Hepatocyte (in vitro differentiated cells): ENCODE data around the gene NUDT7. TPM values are rescaled to one million over a fixed set of nuclear protein-coding genes. Genes with fewer than 3 reads are reported as not detected.

ENCODE experiments used
- DNase-seq: peaks from one replicate; pipeline ENCODE4 v3.0.0-alpha.2; 2016; ENCODE audit warnings: low spot score
- H2AFZ ChIP-seq: fragments of 200-600 bp; sonication (generic); 2 replicates; pipeline ENCODE4 v1.6.0; 2016; ENCODE audit warnings: antibody characterized with exemption, mild to moderate bottlenecking
- H3K27ac ChIP-seq: fragments of 200-600 bp; sonication (generic); 2 replicates; pipeline ENCODE4 v1.5.1; 2016; ENCODE audit warnings: mild to moderate bottlenecking
- H3K27me3 ChIP-seq: fragments of 200-600 bp; sonication (generic); 2 replicates; pipeline ENCODE4 v1.6.1; 2016
- H3K36me3 ChIP-seq: fragments of 200-600 bp; sonication (generic); replicated peaks from 2 replicates; pipeline ENCODE4 v1.5.1; 2016; ENCODE audit warnings: low read depth; ENCODE audit not compliant: insufficient read depth
- H3K4me1 ChIP-seq: fragments of 200-600 bp; sonication (generic); 2 replicates; pipeline ENCODE4 v1.5.1; 2016; ENCODE audit warnings: mild to moderate bottlenecking, moderate library complexity; ENCODE audit not compliant: insufficient read depth
- H3K4me2 ChIP-seq: fragments of 200-600 bp; sonication (generic); 2 replicates; pipeline ENCODE4 v1.6.0; 2016
- H3K4me3 ChIP-seq: fragments of 200-600 bp; sonication (generic); 2 replicates; pipeline ENCODE4 v1.5.1; 2016; ENCODE audit warnings: mild to moderate bottlenecking
- H3K79me2 ChIP-seq: fragments of 200-600 bp; sonication (generic); 2 replicates; pipeline ENCODE4 v1.6.0; 2017; ENCODE audit warnings: mild to moderate bottlenecking
- H3K9me2 ChIP-seq: fragments of 200-600 bp; sonication (generic); replicated peaks from 2 replicates; pipeline ENCODE4 v1.6.0; 2017; ENCODE audit warnings: mild to moderate bottlenecking; ENCODE audit not compliant: insufficient read depth
- H3K9me3 ChIP-seq: fragments of 200-600 bp; sonication (generic); 2 replicates; pipeline ENCODE4 v1.5.1; 2016; ENCODE audit warnings: low read depth, mild to moderate bottlenecking
- H4K20me1 ChIP-seq: fragments of 200-600 bp; sonication (generic); 2 replicates; pipeline ENCODE4 v1.6.0; 2016; ENCODE audit warnings: mild to moderate bottlenecking; ENCODE audit not compliant: insufficient read depth, poor library complexity, severe bottlenecking
- CTCF ChIP-seq: fragments of 200-600 bp; sonication (generic); IDR thresholded peaks from 2 replicates; pipeline ENCODE4 v1.5.1; 2016; ENCODE audit warnings: antibody characterized with exemption, mild to moderate bottlenecking; ENCODE audit not compliant: poor library complexity
- EZH2 ChIP-seq: fragments of 200-600 bp; sonication (generic); IDR thresholded peaks from 2 replicates; pipeline ENCODE4 v1.6.1; 2016; ENCODE audit warnings: antibody characterized with exemption, mild to moderate bottlenecking, borderline replicate concordance
- EZH2phosphoT487 ChIP-seq: fragments of 200-600 bp; sonication (generic); IDR thresholded peaks from one replicate; pipeline ENCODE4 v1.6.1; 2018; ENCODE audit warnings: antibody characterized with exemption, mild to moderate bottlenecking, low read depth, moderate library complexity; ENCODE audit not compliant: unreplicated experiment, severe bottlenecking
- WGBS: methylation state at CpG from one replicate; pipeline ENCODE4 v1.1.6; 2016; ENCODE audit warnings: low lambda C conversion rate; ENCODE audit errors: missing lambda C conversion rate; 5-methylcytosine and 5-hydroxymethylcytosine counted together
- polyA plus RNA-seq: library from polyadenylated mRNA; unstranded; fragments of >200 nt; fragmentation: Nextera tagmentation; extraction: Ambion mirVana; gene quantifications from 2 replicates; pipeline ENCODE4 v1.2.1, GENCODE V29; 2016
- total RNA-seq: library from RNA; depleted of rRNA; stranded (reverse); fragments of >200 nt; gene quantifications from 2 replicates; pipeline ENCODE4 v1.2.3, GENCODE V29; 2014

Gene NUDT7
- total and polyA plus RNA-seq, 2 experiments from 2014 or later: 10.3 to 16.7 TPM

GRCh38 chr16:77767826-77768225, 45.5 kb downstream of the NUDT7 start:
- no peak for TF ChIP-seq EZH2phosphoT487
- no peak for TF ChIP-seq EZH2
- TF ChIP-seq CTCF: no peak
- Histone ChIP-seq H3K9me3 (no peaks in the 10 kb centered on the region), H3K27ac (no peak overlapping the region), H3K27me3 (no peaks in the 10 kb centered on the region), H3K4me3 (no peak overlapping the region), H3K79me2 (no peaks in the 10 kb centered on the region), H3K36me3 (no peaks in the 10 kb centered on the region), H2AFZ (no peak overlapping the region), H3K9me2 (no peaks in the 10 kb centered on the region), H3K4me2 (no peak overlapping the region), H3K4me1 (no peaks in the 10 kb centered on the region), H4K20me1 (no peaks in the 10 kb centered on the region)
- WGBS: 88% methylated on average over 3 of the region's 3 CpGs
- DNase-seq: no peak

GRCh38 chr16:77775911-77776909, 53.9 kb downstream of the NUDT7 start:
- H3K4me3 ChIP-seq: no peak overlapping the region
- H3K36me3 ChIP-seq: no peaks in the 10 kb centered on the region
- H3K27me3 ChIP-seq: no peaks in the 10 kb centered on the region
- H2AFZ ChIP-seq: no peak overlapping the region
- TF ChIP-seq EZH2phosphoT487: no peak
- TF ChIP-seq EZH2: no peak
- TF ChIP-seq CTCF: no peak
- H3K79me2 ChIP-seq: no peaks in the 10 kb centered on the region
- WGBS: 63% methylated on average over 6 of the region's 6 CpGs
- no peak overlapping the region for H3K4me2 ChIP-seq
- no peaks in the 10 kb centered on the region for H3K9me2 ChIP-seq
- H3K27ac ChIP-seq: no peak overlapping the region
- H3K4me1 ChIP-seq: no peaks in the 10 kb centered on the region
- no peak for DNase-seq
- no peaks in the 10 kb centered on the region for H4K20me1 ChIP-seq
- H3K9me3 ChIP-seq: no peaks in the 10 kb centered on the region

GRCh38 chr16:77777745-77778144, 55.4 kb downstream of the NUDT7 start:
- no peak overlapping the region for H3K4me2 ChIP-seq
- no peaks in the 10 kb centered on the region for H3K9me2 ChIP-seq
- no peak for DNase-seq
- no peaks in the 10 kb centered on the region for H4K20me1 ChIP-seq
- WGBS: 94% methylated on average over 4 of the region's 4 CpGs
- no peak overlapping the region for H3K4me3 ChIP-seq
- TF ChIP-seq EZH2phosphoT487: no peak
- TF ChIP-seq CTCF: no peak
- TF ChIP-seq EZH2: no peak
- H3K36me3 ChIP-seq: no peaks in the 10 kb centered on the region
- no peaks in the 10 kb centered on the region for H3K79me2 ChIP-seq
- H3K27me3 ChIP-seq: no peaks in the 10 kb centered on the region
- H3K4me1 ChIP-seq: no peaks in the 10 kb centered on the region
- no peak overlapping the region for H2AFZ ChIP-seq
- H3K9me3 ChIP-seq: no peaks in the 10 kb centered on the region
- no peak overlapping the region for H3K27ac ChIP-seq
